K562 (cell line): ENCODE measurements around the gene TRIP6. TPM values are rescaled to one million over a fixed set of nuclear protein-coding genes. Genes with fewer than 3 reads are reported as not detected.

Source experiments
- ATF7 ChIP-seq: fragments of 450-650 bp; IDR thresholded peaks from 2 replicates; pipeline ENCODE4 v1.7.1; 2014; ENCODE audit warnings: mild to moderate bottlenecking, moderate library complexity
- CEBPB ChIP-seq: fragments of 450-650 bp; IDR thresholded peaks from 2 replicates; pipeline ENCODE4 v1.6.1; 2016; ENCODE audit warnings: missing genetic modification characterization, missing compliant biosample characterization
- HEY1 ChIP-seq: fragments of 250-450 bp; sonication (Bioruptor Pico); IDR thresholded peaks from 2 replicates; pipeline ENCODE4 v1.5.0; 2020; ENCODE audit warnings: mild to moderate bottlenecking, moderate library complexity, borderline replicate concordance
- HNRNPLL ChIP-seq: fragments of 200-400 bp; formaldehyde crosslinking; IDR thresholded peaks from 2 replicates; pipeline ENCODE4 v1.6.1; 2017; ENCODE audit warnings: low read length, low read depth, mild to moderate bottlenecking; ENCODE audit not compliant: poor library complexity, severe bottlenecking
- IRF1 ChIP-seq: sonication (generic); formaldehyde crosslinking; IDR thresholded peaks from 2 replicates; pipeline ENCODE4 v1.8.0; 2022; ENCODE audit warnings: missing genetic modification reagents, mild to moderate bottlenecking, borderline replicate concordance
- KDM4B ChIP-seq, 2 experiments: fragments of 450-650 bp in 1 of 2; sonication (generic) in 1 of 2; IDR thresholded peaks; 2 replicates each; pipeline ENCODE4 v1.6.1; 2016 to 2017; ENCODE audit warnings: borderline replicate concordance in 2 of 2, antibody characterized with exemption in 1 of 2, low read depth in 1 of 2, mild to moderate bottlenecking in 1 of 2
- LCOR ChIP-seq: sonication (generic); formaldehyde crosslinking; IDR thresholded peaks from 2 replicates; pipeline ENCODE4 v1.8.0; 2022; ENCODE audit warnings: mild to moderate bottlenecking, missing genetic modification reagents
- MEF2D ChIP-seq: conservative IDR thresholded peaks from 2 replicates; pipeline ENCODE4 v1.6.1; 2016; ENCODE audit warnings: low read depth, missing genetic modification characterization, missing compliant biosample characterization
- MXD1 ChIP-seq: fragments of 250-450 bp; sonication (Bioruptor Pico); IDR thresholded peaks from 2 replicates; pipeline ENCODE4 v1.8.0; 2021; ENCODE audit warnings: borderline replicate concordance, mild to moderate bottlenecking, moderate library complexity; ENCODE audit not compliant: poor library complexity, severe bottlenecking
- NR4A1 ChIP-seq, 2 experiments: fragments of 250-450 bp in 1 of 2; fragments of 450-650 bp in 1 of 2; sonication (Bioruptor Pico) in 1 of 2; IDR thresholded peaks; 2 replicates each; pipeline versions ENCODE4 v1.4.0 to v1.6.1; 2016 to 2020; ENCODE audit warnings: mild to moderate bottlenecking in 2 of 2, missing compliant biosample characterization in 1 of 2, missing genetic modification characterization in 1 of 2, moderate library complexity in 1 of 2
- PHF8 ChIP-seq: fragments of 200-600 bp; sonication (generic); IDR thresholded peaks from 2 replicates; pipeline ENCODE4 v1.6.1; 2012; ENCODE audit warnings: mixed run types, mild to moderate bottlenecking, inconsistent platforms, low read length, moderate library complexity, borderline replicate concordance
- PTTG1 ChIP-seq: fragments of 450-650 bp; IDR thresholded peaks from 2 replicates; pipeline ENCODE4 v1.6.1; 2016; ENCODE audit warnings: low read depth, mild to moderate bottlenecking, missing genetic modification characterization, missing compliant biosample characterization
- SNAPC5 ChIP-seq: fragments of 250-450 bp; sonication (Bioruptor Pico); IDR thresholded peaks from 2 replicates; pipeline ENCODE4 v1.8.0; 2021; ENCODE audit warnings: moderate library complexity, mild to moderate bottlenecking, inconsistent platforms
- SP1 ChIP-seq: sonication (generic); formaldehyde crosslinking; IDR thresholded peaks from 2 replicates; pipeline ENCODE4 v1.8.1; 2022; ENCODE audit warnings: mild to moderate bottlenecking, missing genetic modification reagents
- SUPT5H ChIP-seq: fragments of 450-650 bp; IDR thresholded peaks from 2 replicates; pipeline ENCODE4 v1.6.1; 2016
- ZC3H4 ChIP-seq: sonication (generic); formaldehyde crosslinking; IDR thresholded peaks from 2 replicates; pipeline ENCODE4 v1.9.0; 2021; ENCODE audit warnings: missing genetic modification reagents, borderline replicate concordance
- ZNF263 ChIP-seq: sonication (generic); formaldehyde crosslinking; IDR thresholded peaks from 2 replicates; pipeline ENCODE4 v1.8.0; 2022; ENCODE audit warnings: mild to moderate bottlenecking, missing genetic modification reagents, borderline replicate concordance
- polyA plus RNA-seq, 8 experiments: library from polyadenylated mRNA; depleted of rRNA in 4 of 8; stranded (reverse) in 5 of 8; unstranded in 3 of 8; fragments of >200 nt; fragmentation: Nextera tagmentation in 2 of 8; fragmentation: Illumina TruSeq in 1 of 8; extraction: Ambion mirVana in 2 of 8; extraction: Trizol in 1 of 8; gene quantifications; 2 replicates each; pipeline versions ENCODE4 v1.2.1 to v1.2.3, GENCODE V29; 2011 to 2014; ENCODE audit warnings: inconsistent platforms in 1 of 8, missing spikeins in 1 of 8
- total RNA-seq, 7 experiments: library from RNA; depleted of rRNA in 6 of 7; stranded (reverse); fragments of >200 nt in 6 of 7; fragmentation: Illumina TruSeq in 2 of 7; extraction: Trizol in 2 of 7; gene quantifications; 2 replicates each; pipeline versions ENCODE4 v1.2.1 to v1.2.3, GENCODE V29; 2011 to 2021; ENCODE audit warnings: low replicate concordance in 1 of 7
- TF ChIP-seq, protein P1 (sequence below): IDR thresholded peaks from 2 replicates; pipeline ENCODE4 v1.6.1; 2011; ENCODE audit not compliant: insufficient read length; ENCODE audit errors: extremely low read depth
- TF ChIP-seq, protein P2 (sequence below): sonication (generic); formaldehyde crosslinking; IDR thresholded peaks from 2 replicates; pipeline ENCODE4 v1.8.1; 2023; ENCODE audit warnings: mild to moderate bottlenecking, missing genetic modification reagents

TRIP6 gene
- total and polyA plus RNA-seq, 9 of the 15 experiments (the other 6 are each of a cell fraction or from before 2014, with no cell fraction given) = 5.9 to 141 (median 54.0) TPM

DNA sequence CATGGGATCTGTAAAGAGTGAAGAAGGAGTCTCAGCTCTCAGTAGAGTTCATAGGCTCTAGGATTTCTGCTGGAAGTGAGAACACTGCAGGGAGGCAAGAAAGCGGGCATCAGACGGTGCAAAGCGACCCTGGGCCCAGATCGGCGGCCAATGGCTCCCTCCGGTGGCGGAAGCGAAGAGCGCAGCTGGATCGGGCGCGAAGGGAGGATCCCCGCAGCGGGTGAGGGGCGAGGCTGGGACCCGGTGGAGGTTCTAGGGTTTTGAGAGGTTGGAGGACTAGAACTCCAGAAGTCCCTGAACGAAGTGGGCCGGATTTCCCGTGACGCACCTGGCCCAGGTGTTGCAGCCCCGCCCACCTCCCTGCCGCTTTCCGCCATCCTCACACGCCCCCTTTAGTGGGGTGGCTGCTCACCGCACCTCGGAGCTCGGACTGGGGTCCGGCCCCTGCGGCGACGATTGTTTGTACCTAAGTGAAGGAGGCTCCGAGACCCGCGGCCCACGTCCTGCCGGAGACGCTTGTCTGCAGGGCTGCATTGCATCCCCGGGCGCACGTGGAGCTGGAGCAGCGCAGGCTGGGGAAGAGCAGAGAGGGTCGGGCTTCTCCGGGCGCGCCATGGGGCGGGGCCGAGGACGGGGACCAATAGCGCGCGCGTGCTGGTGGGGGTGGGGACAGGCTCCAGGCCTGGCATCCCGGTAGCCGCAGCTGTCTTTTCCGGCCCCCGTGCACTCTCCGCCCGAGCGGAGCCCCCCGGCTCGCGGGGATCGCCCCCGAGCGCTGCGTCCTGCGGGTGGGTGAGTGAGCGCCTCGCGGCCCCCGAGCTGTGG is 14.9 kb upstream of the TRIP6 start, which contains the start of gene SLC12A9 (continued):
- peak in 1 of 2 experiments; percentile 7; a peak in 1 of 4 replicates for TF ChIP-seq KDM4B (IDR thresholded peaks at IDR 0.05; ENCODE audit: borderline replicate concordance in 2 of 2, low read depth in 1 of 2)
- TF ChIP-seq, protein P1, sequence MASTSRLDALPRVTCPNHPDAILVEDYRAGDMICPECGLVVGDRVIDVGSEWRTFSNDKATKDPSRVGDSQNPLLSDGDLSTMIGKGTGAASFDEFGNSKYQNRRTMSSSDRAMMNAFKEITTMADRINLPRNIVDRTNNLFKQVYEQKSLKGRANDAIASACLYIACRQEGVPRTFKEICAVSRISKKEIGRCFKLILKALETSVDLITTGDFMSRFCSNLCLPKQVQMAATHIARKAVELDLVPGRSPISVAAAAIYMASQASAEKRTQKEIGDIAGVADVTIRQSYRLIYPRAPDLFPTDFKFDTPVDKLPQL = no peak
- TF ChIP-seq MEF2D (tag) = no peak
- peak; percentile 92 for TF ChIP-seq ZNF263 (CRISPR knock-in tag)
- peak; percentile 68 for TF ChIP-seq ATF7
- TF ChIP-seq IRF1 (CRISPR knock-in tag) = peak; percentile 61; the same call in 1 of the 2 replicates
- peak; percentile 48; the same call in 1 of the 2 replicates for TF ChIP-seq NR4A1 (CRISPR knock-in tag; IDR thresholded peaks at IDR 0.05)
- TF ChIP-seq NR4A1 (tag; IDR thresholded peaks at IDR 0.05) = no peak; the same call in 1 of the 2 replicates
- TF ChIP-seq, protein P2, sequence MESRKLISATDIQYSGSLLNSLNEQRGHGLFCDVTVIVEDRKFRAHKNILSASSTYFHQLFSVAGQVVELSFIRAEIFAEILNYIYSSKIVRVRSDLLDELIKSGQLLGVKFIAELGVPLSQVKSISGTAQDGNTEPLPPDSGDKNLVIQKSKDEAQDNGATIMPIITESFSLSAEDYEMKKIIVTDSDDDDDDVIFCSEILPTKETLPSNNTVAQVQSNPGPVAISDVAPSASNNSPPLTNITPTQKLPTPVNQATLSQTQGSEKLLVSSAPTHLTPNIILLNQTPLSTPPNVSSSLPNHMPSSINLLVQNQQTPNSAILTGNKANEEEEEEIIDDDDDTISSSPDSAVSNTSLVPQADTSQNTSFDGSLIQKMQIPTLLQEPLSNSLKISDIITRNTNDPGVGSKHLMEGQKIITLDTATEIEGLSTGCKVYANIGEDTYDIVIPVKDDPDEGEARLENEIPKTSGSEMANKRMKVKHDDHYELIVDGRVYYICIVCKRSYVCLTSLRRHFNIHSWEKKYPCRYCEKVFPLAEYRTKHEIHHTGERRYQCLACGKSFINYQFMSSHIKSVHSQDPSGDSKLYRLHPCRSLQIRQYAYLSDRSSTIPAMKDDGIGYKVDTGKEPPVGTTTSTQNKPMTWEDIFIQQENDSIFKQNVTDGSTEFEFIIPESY = peak; percentile 70
- TF ChIP-seq SNAPC5 = no peak
- TF ChIP-seq ZC3H4 (CRISPR knock-in tag) = no peak
- TF ChIP-seq SP1 (CRISPR knock-in tag) = peak; percentile 64
- TF ChIP-seq MXD1 (CRISPR knock-in tag) = peak; percentile 94
- no peak for TF ChIP-seq CEBPB (tag)
- peak; percentile 93 for TF ChIP-seq LCOR (CRISPR knock-in tag)
- peak; percentile 54; the same call in 1 of the 2 replicates for TF ChIP-seq SUPT5H
- TF ChIP-seq PTTG1 = no peak
- no peak for TF ChIP-seq HNRNPLL
- no peak for TF ChIP-seq HEY1 (CRISPR knock-in tag)
- peak; percentile 48; the same call in 1 of the 2 replicates for TF ChIP-seq PHF8
